HUDEP-2 (cell line): ENCODE measurements around the gene NOL9.
A peak's percentile ranks its signal among the peaks of the same experiment; 100 is the strongest.

ENCODE experiments used
- DNase-seq, 76 experiments: peaks; one replicate each; lab custom pipeline; 2025; ENCODE audit not compliant: unreplicated experiment in 76 of 76; lab: John Stamatoyannopoulos, UW

NOL9 gene

GRCh38 chr1:6528492-6528891 is 25.8 kb downstream of the NOL9 start:
- no peak for DNase-seq

- DNase-seq: no peak
These were observed 28.0 kb downstream of the NOL9 start for GRCh38 chr1:6526316-6526715.

- DNase-seq: peak in 24 of 76 experiments; percentile 4 to 65 (median 22)
These were observed 30.7 kb downstream of the NOL9 start for GRCh38 chr1:6523566-6523965.

GRCh38 chr1:6521536-6521935 is 32.8 kb downstream of the NOL9 start:
- no peak for DNase-seq

GRCh38 chr1:6519935-6520671 is 34.2 kb downstream of the NOL9 start:
- DNase-seq: peak in 5 of 76 experiments; percentile 11 to 29 (median 22)

- DNase-seq: no peak
These were observed 34.8 kb downstream of the NOL9 start for GRCh38 chr1:6519491-6519934.

- no peak for DNase-seq
These were observed 36.9 kb downstream of the NOL9 start for GRCh38 chr1:6517435-6517851.

GRCh38 chr1:6515771-6516170 is 38.5 kb downstream of the NOL9 start:
- no peak for DNase-seq

- no peak for DNase-seq
These were observed 41.0 kb downstream of the NOL9 start for GRCh38 chr1:6513320-6513801.

- DNase-seq: no peak
These were observed 41.4 kb downstream of the NOL9 start for GRCh38 chr1:6512908-6513280.

- DNase-seq: peak in 70 of 76 experiments; percentile 14 to 83 (median 62)
These were observed 41.9 kb downstream of the NOL9 start for GRCh38 chr1:6512245-6512907.

GRCh38 chr1:6511561-6512244 is 42.6 kb downstream of the NOL9 start:
- DNase-seq: peak in 1 of 76 experiments; percentile 16

- no peak for DNase-seq
These were observed 43.3 kb downstream of the NOL9 start for GRCh38 chr1:6511056-6511455.

GRCh38 chr1:6510493-6510892 is 43.8 kb downstream of the NOL9 start:
- DNase-seq: no peak

- no peak for DNase-seq
These were observed 44.4 kb downstream of the NOL9 start for GRCh38 chr1:6509919-6510291.

- no peak for DNase-seq
These were observed 44.9 kb downstream of the NOL9 start for GRCh38 chr1:6509220-6509918.

- no peak for DNase-seq
These were observed 45.5 kb downstream of the NOL9 start for GRCh38 chr1:6508816-6509189.

- no peak for DNase-seq
These were observed 46.0 kb downstream of the NOL9 start for GRCh38 chr1:6508154-6508815.

- DNase-seq: no peak
These were observed 46.8 kb downstream of the NOL9 start for GRCh38 chr1:6507461-6507911.

- no peak for DNase-seq
These were observed 47.3 kb downstream of the NOL9 start for GRCh38 chr1:6507037-6507428.
